GM21390 (cell line): ENCODE measurements around the gene CD99L2.

Experiments
- ATAC-seq: cut with Tn5 transposase; IDR thresholded peaks from one replicate; pipeline ENCODE4 v1.9.1; 2021; ENCODE audit not compliant: unreplicated experiment

The CD99L2 gene

DNA sequence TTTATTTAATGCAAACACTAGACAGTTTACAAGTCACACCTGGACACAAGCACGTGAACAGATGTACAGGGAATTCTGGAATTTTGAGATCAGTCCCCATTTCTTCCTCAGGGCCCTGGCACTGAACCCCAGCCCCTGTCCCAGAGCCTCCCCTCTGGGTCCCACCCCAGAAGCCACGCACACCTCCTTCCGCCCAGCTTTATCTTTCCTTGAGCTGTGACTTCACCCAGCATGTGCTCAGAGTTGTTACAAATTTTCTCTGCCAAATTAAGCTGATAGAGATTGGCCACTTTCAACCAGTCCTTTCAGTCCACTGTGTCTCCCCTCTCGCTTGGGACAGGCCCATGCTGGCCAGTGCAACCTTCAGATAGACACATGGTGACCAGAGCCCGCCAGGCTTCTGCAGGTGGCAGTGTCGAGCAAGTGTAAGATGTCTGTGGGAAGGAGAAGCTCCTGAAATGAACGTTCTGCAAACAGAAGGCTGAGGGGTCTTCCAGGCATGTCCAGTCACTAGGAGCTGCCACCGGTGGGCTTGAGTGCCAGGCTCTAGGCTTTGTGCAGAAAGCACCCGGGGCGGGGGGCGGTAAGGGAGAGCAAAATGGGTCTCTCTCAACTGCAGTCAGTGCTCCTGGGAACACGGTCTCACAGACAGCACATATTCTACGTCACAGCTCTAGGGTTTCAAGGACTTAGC, 132.0 kb downstream of the CD99L2 start:
- no peak for ATAC-seq

- ATAC-seq = no peak
These were observed 132.6 kb downstream of the CD99L2 start for GRCh38 chrX:150765782-150766350.

GRCh38 chrX:150765237-150765636, 133.2 kb downstream of the CD99L2 start:
- ATAC-seq = no peak

DNA sequence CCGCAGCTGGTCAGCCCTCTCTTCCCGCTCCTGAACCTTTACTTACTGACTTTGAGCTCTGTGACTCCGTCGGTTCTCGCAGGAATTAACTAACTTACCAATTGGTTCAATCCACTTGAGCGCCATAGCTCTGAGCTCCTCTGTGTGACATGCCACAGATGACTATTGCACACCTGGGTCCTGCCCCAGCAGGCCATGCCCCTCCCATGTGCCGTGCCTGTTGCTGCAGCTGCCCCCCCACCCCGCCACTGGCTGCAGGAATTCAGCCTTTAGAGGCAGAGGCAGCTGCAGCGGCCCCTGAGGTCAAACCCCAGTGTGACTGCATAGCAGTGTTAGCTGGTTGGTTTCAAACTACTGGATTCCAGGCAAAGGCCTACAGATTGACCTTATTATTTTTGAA, 134.7 kb downstream of the CD99L2 start:
- no peak for ATAC-seq

DNA sequence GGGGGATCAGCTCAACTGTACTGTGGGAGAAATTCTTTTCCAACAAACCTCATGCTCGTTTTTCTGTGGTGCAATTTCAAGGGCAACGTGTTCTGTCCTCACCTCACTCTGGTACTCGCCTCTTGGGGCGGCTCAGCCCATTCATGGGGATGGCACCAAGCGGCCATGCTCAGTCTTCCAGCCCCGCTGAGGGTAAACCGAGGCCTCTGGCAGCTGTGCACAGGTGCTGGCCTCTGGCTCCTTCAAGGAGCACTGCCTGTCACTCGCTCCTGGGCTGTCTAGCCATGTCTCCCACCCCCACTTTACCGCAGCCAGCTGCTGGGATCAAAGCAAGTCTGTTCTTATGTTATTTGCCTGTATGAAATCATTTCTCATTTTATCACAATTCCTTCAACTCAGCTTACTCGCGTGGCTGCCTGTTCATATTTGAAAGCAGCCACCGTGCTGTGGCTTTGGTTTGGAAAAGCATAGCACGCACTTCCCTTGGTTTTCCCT, 135.1 kb downstream of the CD99L2 start:
- ATAC-seq = no peak

GRCh38 chrX:150762258-150763165, 136.0 kb downstream of the CD99L2 start:
- ATAC-seq = no peak

DNA sequence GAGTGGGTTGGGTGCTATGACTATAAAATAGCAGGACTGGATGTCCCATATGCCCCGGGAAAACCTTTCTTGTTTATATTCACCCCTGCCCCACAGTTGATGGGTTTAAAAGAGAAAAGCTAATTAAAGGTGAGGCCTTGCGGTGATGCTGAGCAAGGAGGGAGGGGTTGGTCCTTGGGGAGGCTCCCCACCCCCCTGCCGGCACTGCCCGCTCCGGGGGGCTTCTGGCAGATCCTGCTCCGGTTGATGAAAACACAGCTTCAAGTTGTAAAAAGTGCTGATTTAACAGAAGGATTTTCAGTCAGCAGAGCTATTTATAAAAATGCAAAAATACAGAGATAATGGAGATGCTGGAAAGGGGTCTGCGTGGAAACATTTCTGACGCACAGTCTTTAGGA, 136.7 kb downstream of the CD99L2 start:
- no peak for ATAC-seq

GRCh38 chrX:150761176-150761818, 137.2 kb downstream of the CD99L2 start:
- no peak for ATAC-seq

DNA sequence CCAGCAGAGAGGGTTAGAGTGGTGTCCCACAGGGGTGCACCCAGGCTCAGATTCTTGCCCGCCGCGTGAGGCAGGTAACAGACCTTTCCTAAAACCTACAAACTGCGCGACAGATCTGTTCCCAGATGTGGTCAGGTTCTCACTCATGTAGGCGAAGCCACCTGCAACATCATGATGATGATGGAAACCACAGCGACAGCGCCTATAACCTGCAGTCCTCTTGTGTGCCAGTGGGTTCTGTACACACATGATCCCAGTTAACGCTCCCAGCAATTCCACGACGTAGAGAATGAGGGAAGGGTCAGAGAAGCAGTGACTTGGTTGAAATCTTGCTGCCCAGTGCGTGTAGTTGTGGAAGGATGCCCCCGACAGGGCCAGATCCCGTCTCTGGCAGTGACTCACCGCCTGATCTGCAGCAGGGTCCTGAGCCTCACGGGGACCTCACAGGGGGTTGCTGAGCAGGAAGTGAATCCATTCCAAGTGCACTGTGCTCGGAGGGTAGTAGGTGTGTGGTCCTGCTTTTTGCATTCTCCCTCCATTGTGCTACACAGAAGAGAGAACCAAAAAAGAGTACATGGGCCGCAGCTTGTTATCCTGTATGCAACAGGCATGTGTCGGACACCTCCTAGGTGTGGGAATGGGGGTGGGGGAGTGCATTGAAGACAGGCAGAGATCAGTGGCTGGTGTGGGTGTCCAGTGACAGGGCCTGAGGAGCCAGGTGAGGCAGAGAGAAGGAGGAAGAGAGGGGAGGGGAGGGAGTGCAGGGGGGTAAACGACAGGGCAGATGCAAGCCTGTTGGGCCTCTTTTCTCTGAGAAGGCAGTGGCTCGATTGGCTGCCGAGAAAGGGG, 138.7 kb downstream of the CD99L2 start:
- ATAC-seq = no peak

DNA sequence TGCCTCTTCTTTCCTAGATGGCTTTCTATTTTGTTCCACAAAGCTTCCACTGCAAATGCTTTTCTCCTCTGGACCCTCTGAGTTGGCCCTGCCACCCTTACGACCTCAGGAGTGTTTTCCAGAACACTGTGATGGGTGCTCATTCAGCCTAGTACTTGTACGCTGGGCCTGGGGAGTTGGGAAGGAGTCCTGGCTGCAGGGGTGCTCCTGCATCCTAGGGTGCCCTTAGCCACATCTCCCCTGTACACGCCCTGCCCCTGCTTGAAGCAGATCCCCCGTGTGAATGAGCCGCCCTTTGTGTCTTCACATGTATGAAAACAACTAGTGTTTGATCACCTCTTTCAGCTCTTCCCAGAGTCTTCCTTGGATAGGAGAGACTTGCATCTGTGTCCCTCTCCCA, 141.1 kb downstream of the CD99L2 start:
- ATAC-seq = no peak

DNA sequence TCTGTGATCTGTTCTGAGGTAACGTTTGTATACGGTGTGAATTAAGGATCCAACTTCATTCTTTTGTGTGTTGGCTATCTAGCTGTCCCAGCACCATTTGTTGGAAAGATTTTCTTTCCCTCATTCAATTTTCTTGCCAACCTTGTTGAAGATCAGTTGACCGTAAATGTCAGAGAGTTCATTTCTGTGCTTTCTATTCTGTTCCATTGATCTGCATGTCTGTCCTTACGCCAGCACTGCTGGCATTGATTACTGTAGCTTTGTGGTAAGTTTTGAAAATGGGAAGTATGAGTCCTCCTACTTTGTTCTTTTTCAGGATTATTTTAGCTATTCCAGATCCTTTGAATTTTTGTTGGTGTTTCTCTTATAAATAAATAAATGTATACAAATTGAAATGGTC, 144.5 kb downstream of the CD99L2 start:
- ATAC-seq = no peak

GRCh38 chrX:150753357-150753756, 145.1 kb downstream of the CD99L2 start:
- no peak for ATAC-seq

DNA sequence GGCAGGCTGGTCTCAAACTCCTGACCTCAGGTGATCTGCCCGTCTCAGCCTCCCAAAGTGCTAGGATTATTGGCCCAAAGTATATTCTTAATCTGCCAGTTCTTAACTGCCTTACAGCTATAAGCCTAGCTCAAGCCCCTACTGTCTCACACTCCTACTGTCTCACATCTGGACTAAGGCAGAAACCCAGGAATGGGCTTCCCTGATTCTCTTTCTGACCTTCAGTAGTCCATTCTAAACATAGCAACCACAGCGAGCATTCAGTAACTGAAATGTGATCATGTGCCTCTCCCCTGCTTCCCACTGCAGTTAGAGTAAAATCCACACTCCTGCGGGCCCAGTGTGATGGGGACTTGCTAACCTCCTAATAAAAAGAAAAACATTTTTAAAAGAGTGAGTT, 146.3 kb downstream of the CD99L2 start:
- no peak for ATAC-seq

- no peak for ATAC-seq
These were observed 162.0 kb downstream of the CD99L2 start for GRCh38 chrX:150736475-150736874.

- no peak for ATAC-seq
These were observed 166.7 kb downstream of the CD99L2 start for GRCh38 chrX:150731795-150732194.

DNA sequence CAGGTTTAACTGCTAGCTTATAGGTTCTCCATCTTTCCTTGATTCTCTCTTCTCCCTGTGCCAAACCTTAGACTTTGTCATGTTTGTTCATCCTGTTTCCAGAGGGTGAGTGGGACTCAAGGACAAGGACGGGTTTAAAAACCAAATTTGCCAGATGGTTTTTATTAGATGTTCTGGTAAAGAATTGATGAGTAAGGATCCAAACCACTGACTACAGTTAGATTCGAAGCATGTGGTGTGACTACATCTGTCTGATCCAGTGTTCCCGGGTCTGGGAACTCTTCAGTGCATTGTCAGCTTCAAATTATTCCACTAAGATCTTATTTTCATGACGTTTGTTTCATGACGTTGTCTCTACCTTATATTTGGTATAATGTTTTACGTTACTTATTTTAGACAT, 167.7 kb downstream of the CD99L2 start:
- no peak for ATAC-seq

GRCh38 chrX:150729956-150730355, 168.5 kb downstream of the CD99L2 start:
- no peak for ATAC-seq

DNA sequence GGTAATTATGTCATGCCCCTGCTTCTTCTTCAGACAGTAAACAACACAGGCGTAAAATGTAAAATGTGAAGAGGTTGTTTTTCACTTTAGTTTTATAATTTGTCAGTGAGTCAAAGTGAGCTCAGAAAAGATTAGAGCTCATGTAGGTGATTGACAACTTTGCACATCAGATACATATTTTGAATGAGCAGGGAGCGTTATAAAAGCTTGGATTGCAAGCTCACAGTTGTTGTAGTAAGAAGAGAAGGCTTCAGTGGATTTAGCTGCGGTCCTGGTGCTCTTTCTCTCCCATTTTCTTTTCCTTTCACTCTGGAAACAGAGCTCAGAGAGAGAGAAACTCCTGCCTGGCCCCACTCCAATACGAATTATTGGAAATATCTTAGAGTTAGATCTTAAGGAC, 178.8 kb downstream of the CD99L2 start:
- no peak for ATAC-seq
